WI38 (cell line): Measurements from ENCODE around the gene MBD5.

ENCODE experiments used
- H3K4me3 ChIP-seq: 2 replicates; pipeline ENCODE4 v1.5.1; 2011; ENCODE audit warnings: low read depth, mild to moderate bottlenecking, control low read depth, low read length
- TF ChIP-seq, protein P1 (sequence below): IDR thresholded peaks from 2 replicates; pipeline ENCODE4 v1.5.1; 2012; ENCODE audit warnings: low read depth, mild to moderate bottlenecking, control low read depth, low read length

MBD5 gene

DNA sequence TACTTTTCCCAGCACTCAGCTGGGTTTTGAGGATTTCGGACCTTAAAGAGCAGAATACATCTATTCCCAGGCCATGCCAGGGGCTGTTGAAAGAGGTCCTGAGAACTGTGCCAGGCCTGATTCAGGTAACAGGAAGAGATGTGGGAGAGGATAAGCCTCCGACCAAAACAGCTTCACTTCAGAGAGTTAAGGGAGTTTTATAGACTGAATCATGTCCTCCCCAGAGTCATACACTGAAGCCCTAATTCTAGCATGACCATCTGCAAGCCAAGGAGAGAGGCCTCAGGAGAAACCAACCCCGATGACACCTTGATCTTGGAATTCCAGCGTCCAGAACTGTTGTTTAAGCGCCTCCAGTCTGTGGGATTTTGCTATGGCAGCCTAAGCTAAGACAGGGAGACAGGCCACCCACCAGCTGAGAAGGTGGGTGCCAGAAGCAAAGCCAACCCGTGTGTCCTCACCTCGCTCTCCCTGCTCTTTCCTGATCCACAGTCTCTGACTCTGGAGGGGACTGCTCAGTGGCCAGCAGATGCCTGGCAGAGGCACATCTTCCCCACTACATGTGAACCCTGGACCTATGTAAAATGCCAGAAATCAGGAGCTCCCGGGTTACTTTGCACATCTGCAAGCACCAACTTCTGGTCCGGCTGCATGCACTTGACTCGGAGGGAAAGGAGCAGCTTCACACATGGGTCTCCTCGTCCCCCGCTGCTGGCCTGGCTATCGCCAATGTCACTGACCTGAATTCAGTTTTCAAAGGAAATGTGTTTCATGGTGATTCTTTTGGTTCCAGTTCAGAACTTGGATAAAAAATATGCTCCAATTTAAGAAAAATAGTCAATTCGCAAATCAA, 506.8 kb downstream of the MBD5 start:
- TF ChIP-seq, protein P1, sequence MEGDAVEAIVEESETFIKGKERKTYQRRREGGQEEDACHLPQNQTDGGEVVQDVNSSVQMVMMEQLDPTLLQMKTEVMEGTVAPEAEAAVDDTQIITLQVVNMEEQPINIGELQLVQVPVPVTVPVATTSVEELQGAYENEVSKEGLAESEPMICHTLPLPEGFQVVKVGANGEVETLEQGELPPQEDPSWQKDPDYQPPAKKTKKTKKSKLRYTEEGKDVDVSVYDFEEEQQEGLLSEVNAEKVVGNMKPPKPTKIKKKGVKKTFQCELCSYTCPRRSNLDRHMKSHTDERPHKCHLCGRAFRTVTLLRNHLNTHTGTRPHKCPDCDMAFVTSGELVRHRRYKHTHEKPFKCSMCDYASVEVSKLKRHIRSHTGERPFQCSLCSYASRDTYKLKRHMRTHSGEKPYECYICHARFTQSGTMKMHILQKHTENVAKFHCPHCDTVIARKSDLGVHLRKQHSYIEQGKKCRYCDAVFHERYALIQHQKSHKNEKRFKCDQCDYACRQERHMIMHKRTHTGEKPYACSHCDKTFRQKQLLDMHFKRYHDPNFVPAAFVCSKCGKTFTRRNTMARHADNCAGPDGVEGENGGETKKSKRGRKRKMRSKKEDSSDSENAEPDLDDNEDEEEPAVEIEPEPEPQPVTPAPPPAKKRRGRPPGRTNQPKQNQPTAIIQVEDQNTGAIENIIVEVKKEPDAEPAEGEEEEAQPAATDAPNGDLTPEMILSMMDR, result no peak

DNA sequence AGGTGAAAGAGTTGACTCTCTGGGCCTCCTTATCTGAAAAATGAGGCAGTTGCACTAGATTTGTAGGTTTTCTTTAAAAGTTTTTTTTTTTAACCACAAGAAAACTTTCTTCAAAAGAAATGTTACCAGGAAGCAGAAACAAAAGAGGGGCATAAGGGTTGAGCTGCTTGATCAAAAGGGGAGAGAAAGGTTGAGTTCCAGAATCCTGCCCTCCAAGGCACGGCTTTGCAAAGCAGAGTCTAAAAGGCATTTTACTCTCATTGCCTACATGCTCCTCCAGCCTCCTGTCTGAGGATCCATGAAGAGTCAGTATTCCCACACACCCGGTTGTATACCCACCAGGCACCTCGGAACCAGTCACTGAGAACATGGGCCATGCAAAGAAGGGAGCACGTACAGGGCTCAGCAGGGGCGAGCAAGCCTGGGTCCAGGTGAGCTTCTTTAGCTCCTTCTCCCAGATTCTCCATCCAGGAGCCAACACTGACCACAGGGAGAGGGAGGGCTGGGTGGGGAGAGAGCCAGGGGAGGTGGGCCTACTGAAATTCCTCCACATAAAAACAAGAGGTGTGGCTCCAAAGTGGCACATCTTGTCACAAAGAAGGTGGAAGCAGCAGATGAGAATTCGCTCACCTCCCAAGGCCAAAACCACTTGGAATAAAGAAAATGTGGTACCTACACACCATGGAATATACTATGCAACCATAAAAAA, 507.6 kb downstream of the MBD5 start:
- TF ChIP-seq, protein P1, result no peak
- no peak overlapping the region for H3K4me3 ChIP-seq

More for the DNA sequence above, 506.8 kb downstream of the MBD5 start:
- H3K4me3 ChIP-seq, result no peak overlapping the region

DNA sequence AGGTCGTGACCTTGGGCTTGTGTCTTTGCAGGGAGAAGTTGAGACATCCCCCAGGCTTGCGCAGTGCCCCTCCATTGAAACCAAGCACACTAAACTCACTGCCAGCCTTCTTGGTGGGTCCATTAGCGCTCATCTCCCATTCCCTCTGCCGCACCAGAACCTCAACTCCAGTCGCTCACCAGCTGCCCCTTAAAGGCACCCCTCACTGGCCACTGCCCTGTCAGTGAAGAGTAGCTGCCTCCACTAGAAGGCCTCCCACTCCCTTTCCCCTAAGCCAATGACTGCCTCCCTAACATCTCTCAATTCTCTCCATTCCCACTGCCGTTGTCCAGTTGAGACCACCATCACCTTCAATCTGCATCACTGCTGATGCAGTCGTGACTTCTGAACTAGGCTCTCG, 508.9 kb downstream of the MBD5 start:
- H3K4me3 ChIP-seq, result no peak overlapping the region
- TF ChIP-seq, protein P1, result no peak

DNA sequence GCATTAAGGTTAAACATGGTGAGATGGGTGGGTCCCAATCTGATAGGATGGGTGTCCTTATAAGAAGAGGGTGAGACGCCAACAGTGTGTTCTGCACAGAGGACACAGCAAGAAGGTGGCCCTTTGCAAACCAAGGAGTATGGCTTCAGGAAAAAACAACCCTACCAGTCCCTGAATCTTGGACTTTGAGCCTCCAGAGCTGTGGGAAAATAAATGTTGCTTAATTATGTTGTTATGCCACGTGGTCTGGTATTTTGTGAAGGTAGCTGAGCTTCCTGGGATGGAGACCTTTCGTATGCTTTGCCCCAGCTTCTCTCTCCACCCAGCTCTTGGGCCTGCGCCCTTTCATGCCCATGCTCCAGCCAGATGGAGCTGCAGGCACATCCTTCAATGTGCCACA, 509.5 kb downstream of the MBD5 start:
- TF ChIP-seq, protein P1, result no peak
- H3K4me3 ChIP-seq, result no peak overlapping the region

DNA sequence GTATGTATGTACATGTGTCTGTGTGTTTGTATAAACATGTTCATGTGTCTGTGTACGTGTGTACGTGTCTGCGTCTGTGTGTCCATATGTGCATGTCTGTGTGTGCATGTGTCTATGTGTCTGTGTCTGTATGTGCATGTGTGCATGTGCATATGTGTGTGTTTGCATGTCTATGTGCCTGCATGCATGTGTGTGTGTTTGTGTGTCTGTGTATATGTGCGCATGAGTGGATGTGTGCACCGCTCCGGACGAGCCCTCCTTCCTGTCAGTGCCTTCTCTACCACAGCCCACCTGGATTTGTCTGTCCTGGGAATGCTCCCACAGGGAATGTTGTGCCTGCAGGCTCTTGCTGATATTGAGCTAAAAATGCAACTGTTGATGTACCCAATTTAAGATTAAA, 510.3 kb downstream of the MBD5 start:
- TF ChIP-seq, protein P1, result no peak
- H3K4me3 ChIP-seq, result no peak overlapping the region

DNA sequence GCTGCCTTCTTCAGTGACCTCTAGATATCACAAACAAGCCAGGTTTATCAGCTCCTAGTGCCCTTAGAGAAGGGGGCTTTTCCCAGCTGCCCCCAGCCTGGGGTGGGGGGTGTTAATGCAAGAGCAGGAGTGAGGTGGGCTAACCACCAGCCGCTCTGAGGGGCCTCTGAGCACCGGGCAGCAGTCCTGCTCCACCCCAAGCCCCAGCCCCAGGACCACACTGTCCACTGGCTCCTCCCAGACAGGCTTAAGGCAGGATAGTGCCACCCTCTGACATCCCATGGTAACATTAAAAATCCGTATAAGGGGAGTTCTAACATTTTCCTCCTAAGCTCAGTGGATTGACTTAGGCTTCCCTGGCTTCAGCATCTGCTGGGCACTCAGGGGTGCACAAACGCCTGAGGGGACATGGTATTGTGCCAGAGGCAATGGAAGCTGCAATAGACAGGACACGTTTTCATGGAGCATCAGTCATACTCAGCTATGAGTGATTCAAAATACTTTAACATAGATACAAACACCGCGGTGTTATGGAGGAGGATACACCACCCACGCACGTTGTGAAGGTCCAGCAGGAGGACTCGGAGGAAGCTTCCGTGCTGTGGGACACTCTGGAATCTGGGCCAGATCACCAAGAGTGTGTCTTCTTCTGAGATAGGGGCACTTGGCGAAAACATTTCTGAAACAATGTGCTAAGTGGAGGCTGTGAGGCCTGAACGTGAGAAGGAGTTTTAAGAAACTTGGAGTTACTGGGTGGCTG, 511.0 kb downstream of the MBD5 start:
- no peak overlapping the region for H3K4me3 ChIP-seq
- TF ChIP-seq, protein P1, result no peak
